ENCODE data around the gene RTTN.
"Not testable (repeated sequence)": the region's sequence is repeated elsewhere in the genome, so short reads cannot be mapped to it uniquely, and the experiment has no call there.

Gene RTTN

DNA sequence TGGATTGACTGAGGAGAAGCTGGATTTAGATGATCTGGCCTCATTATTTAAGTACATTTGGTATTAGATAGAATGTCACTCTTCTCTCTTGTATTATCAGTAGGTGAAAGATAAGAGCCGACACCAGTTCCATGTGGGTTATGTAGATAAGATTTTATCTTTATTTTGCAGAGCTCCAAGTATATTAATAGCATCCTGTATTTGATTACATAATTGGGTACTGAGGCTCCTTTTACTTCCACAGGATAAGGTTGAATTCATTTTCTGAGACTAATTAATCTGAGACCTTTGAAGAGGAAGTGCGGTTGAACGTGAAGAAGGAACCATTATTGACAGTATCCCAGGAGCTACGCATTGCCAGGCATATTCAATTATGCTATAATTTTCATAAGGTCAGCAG lies 225.0 kb downstream of the RTTN start:
- no peak for DNase-seq (ENCODE audit: low read depth)

DNA sequence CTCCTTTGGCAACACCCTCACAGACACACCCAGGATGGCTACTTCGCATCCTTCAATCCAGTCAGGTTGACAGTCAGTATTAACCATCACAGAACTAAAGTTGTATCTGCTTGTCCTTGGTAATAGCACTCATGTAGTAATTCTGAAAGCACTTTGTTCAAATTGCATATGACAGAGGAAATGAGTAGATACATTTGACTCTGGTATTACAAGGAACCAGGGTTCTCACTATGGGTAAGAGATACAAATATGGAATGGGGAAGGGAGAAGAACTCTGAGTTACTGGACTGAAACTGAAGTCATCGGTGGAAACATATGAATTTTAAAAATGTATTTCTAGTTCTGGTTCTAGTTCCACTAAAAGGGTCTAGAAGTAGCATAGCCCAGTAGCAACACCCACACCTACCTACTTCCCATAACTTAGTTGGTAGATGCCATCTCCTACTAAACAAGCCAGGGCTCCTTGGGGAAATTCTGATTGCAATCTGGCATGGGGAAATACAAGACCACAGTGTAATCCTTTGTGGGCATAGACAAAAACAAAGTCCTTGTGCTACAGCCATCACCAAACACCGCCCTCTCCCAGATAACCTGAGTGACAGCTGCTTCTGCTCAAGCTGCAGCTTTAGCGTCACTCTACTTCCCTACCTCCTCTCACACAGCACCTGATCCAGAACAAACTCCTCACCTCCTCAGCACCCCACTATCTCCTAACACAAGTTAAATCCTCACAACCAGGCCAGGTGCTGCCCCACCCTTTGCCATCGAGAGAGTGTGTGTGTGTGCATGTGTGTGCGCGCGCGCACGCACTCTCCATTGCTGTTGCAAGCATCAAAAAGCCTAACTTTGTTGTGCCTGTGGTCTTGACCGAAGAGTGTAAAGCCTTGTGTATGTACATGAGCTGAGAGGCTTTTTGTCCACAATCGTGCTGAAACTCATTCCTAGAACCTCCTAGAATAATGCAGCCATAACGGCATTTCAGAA lies 226.5 kb downstream of the RTTN start:
- no peak for DNase-seq (ENCODE audit: low read depth)

DNA sequence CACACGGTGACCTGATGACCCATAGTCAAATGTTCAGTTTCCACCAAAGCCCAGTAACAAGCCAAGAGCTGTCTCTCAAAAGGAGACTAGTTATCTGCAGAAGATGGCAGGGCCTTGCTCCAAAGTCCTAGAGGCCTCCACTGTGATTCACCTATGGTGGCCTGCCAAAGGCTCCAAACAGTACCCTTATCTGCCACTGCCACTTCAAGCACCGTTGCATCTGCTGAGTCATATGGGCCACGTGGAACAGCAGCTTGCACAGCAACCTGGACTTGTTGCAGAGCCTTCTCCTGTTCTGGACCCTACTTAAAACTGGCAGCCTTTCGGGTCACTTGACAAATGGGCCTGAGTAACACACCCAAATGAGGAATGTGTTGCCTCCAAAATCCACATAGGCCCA lies 230.2 kb downstream of the RTTN start:
- not testable (repeated sequence) for DNase-seq (ENCODE audit: low read depth)

DNA sequence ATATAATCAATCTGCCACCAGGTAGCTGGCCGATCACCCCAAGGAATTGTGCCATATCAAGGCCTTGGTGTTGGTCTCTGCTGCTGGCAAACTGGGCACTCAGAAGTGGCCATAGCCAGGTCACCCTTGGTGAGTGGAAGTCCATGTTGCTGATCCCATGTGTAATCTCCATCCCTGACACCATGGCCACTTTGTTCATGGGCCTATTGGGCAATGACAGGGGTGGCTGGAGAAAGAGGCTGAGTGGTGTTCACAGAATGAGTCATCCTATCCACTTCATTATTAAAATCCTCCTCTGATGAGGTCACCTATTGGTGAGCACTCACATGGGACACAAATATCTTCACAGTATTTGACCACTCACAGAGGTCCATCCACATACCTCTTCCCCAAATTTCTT lies 231.1 kb downstream of the RTTN start:
- DNase-seq (ENCODE audit: low read depth), result no peak

DNA sequence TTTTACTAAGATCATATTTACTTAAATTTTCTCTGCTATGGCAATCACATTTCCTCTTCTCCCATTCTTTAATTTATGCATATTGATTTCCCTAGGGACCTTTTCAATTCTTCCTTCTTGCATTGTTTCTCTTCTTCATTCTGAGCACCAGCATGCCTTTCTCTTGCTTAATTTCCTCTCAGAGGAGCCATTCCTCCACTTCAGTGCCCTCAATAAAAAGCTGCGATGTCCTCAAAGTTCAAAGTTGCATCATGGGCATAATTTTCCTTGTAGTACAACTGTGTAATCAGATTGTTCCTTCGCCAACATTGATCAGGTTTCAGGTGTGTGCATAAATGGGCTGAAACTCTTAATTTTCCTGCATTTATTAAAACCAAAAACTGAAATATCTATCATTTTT lies 236.0 kb downstream of the RTTN start:
- DNase-seq (ENCODE audit: low read depth), result no peak

DNA sequence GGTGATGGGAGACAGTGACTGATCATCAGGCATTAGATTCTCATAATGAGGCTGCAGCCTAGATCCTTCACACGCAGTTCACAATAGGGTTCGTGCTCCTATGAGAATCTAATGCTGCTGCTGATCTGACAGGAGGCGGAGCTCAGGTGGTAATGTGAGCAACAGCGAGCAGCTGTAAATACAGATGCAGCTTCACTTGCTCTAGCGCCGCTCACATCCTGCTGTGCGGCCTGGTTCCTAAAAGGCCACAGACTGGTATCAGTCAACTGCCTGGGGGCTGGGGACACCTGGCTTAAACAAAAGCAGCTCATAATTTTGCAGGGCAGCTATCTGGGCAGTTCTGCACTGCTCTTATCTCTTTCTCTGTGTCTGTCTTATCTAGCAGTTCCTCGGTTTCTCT lies 237.4 kb downstream of the RTTN start:
- DNase-seq (ENCODE audit: low read depth), result no peak

DNA sequence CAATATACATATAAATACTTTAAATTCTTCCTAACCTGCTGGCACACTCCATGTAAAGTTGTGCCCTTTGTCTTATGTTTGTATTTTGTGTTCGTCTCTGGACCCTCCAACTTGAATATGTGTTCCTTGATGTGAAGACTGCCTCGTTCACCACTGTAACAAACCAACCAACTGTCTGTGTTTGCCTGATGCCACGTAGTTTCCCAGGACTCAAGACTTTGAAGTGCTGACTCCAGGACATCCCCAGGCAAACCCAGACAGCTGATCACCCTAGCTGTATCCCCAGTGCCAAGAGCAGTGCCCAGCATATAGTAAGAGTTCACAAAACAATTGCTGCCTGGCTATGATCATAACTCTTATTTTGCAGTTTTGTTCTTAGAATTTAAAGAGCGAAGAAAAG lies 242.3 kb downstream of the RTTN start:
- DNase-seq (ENCODE audit: low read depth), result no peak

DNA sequence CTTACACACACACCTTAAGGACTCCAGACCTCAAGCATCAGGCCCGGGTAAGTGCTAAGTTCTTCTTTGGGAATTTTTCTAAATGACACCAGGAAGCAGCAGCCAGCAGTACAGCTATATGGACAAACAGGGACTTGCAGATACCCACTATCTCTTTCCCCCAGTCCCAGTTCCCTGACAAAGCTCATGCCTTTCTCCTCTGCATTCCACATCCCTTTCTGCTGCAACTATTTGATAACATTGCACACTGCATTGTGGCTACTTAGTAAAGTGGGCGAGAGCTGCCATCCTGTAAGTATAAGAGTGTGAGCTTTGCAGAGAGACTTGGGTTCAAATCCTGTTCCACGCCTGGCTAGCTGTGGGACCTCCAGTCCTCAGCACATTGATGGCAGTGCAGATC lies 243.8 kb downstream of the RTTN start:
- no peak for DNase-seq (ENCODE audit: low read depth)

DNA sequence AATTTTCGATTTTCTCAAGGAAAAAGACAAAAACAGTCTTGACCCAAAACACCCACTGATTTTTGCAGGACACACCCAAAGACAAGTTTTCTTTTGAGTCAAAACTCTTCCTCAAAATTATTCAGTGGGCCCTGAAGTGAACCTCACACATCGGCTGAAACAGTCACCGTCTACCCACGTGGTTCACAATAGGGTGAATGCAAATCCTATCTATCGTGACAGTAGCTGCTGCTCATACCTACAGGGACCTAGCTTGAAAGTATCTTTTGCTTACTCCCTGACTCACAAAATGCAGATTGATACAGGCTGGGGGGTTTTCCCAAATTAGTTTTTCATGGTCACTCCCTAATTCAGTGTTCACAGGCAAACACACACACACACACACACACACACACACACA lies 247.1 kb downstream of the RTTN start:
- DNase-seq (ENCODE audit: low read depth), result no peak

DNA sequence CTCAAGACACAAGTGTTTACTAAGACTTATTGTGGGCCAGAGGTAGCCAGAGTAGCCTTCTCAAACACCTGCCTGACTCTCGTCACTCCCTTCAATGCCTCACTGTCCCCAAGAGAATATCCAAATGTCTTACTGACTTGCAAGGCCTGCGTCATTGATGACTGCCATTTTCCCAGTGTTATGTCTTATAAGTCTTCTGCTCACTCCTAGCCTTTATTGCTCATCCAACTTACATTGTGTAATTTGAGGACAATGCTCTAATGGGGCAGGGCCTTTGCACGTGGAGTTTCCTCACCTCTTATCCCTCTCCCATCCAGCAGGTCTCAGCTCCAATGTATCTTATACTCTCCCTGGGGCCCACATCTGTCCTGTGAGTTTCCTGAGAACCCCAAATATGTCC lies 247.7 kb downstream of the RTTN start:
- no peak for DNase-seq (ENCODE audit: low read depth)

DNA sequence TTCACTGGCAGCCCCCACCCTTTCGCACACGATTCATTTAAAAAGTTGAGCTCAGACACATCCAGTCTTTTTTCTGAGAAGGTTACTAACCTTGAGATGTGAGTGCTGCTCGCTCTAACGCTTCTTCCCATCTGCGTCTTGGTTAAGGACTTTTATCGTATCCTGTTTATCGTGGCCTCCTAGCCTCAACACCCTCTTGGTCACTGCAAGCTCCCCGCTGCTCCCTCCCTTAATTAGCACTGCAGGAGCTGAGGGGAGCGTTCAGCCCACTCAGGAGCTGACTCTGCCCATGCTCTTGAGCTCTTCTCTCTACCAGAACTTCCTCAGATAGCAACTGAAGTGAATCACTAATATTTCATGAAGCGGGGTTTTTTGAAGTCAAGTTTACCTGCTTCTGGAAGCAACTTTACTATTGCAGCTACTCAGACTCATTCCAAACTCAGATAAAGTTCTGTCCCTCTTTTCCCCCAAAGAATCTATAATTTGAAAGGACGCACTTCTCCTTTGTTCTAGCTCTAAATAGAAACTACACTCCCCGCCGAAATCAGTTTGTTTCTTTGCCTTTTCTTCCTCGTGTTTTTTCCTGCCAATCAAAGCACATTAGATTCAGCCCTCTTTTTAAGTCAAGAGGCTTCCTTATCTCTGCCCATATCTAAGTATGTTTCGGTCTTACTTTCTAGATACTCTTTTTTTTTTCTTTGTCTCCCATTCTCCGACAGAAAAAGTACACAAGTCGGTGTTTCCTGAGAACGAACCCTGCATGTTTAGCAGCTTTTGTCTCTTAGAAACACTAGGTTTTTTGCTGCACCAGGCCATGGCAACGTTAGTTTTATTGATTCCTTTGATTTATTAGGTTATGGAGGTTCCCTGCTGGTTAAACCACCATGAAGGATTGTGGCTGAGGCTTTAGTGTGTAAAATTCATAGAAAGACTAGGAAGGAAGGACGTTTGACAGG lies 248.5 kb downstream of the RTTN start:
- no peak for DNase-seq (ENCODE audit: low read depth)

DNA sequence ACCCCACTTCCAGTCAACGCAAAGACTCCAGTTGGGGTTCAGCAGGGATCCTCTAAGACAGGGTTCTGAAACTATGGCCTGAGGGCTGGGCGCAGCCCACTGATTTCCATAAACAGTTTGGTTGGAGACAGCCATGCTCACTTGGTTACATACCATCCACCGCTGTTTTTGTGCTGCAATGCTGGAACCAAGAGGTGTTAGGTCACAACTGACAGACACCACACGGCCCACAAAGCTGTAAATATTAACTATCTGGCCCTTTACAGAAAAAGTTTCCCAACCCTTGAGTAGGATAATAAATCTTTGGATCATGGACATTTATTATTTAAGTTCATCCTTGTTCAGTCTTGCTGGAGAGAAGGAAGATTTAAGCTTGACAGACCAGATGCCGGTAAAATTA lies 249.4 kb downstream of the RTTN start:
- DNase-seq (ENCODE audit: low read depth), result no peak

DNA sequence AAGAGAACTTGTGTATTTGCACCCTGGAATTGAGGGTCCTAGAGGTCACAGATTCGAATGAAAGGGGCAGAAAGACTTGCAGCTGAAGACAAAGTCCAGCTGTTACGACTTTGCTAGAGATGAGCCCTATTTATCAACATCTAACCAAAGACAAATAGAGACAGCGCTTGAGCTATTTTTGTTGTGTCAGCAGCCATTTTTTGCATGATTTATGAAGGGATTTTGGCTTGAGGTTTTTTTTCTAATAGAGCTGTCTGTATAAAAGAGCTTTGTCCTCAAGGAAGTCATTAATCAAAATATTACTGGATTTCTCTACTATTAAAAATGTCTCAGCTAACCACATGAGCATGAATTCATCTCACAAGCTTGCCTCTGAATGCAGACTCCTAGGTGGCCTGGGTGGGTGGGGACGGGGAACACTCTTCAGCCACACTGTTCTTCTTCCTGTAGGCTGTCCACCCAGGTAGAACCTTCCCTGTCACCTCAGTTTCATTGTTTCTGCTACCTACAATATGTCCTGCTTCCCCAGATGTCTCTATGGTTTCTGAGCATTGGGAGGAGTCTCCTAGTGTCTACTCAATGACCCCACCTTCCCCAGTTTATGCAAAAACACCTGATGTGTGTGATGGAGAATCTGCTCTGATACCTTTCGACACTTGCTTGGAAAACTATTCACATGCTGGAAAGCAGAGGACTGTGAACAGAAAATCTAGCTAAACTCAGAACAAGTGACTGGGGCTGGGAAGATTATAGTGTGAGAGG lies 250.6 kb downstream of the RTTN start:
- DNase-seq (ENCODE audit: low read depth), result no peak

DNA sequence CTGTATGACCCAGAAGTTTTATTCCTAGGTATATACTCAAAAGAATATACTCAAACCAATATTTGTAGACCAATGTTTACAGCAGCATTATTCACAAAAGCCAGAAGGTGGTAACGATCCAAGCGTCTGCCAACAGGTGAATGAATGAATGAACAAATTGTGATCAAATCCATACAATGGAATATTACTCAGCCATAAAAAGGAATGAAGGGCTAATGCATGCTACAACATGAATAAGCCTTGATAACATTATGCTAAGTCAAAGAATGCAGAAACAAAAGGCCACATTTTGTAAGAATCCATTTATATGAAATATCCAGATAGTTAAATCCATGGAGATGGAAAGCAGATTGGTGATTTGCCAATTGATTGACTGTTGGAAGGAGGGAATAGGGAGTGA lies 252.3 kb downstream of the RTTN start:
- DNase-seq (ENCODE audit: low read depth), result no peak
